Measurements from ENCODE around the gene EXOC3.
"Not testable (repeated sequence)": the region's sequence is repeated elsewhere in the genome, so short reads cannot be mapped to it uniquely, and the experiment has no call there.

Gene EXOC3

DNA sequence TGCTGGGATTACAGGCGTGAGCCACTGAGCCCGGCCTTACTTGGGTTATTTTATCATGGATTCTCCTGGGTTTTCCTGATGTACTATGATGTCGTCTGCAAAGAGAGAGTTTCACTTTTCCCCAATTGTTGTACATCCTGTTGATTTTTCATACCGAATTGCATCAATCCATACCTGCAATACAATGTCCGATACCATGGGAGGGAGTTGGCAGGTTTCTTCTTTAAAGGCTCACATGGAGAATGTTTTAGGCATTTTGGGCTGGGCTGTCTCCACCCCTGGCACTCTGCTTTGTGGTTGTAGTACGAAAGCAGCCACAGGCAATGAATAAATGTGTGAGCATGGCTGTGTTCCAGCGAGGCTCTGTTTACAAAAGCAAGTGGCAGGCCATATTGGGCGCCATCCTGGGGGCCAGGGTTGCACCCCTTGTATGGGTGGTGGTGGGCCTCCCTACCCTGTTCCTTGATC is 35.1 kb upstream of the EXOC3 start:
- no peak for DNase-seq

DNA sequence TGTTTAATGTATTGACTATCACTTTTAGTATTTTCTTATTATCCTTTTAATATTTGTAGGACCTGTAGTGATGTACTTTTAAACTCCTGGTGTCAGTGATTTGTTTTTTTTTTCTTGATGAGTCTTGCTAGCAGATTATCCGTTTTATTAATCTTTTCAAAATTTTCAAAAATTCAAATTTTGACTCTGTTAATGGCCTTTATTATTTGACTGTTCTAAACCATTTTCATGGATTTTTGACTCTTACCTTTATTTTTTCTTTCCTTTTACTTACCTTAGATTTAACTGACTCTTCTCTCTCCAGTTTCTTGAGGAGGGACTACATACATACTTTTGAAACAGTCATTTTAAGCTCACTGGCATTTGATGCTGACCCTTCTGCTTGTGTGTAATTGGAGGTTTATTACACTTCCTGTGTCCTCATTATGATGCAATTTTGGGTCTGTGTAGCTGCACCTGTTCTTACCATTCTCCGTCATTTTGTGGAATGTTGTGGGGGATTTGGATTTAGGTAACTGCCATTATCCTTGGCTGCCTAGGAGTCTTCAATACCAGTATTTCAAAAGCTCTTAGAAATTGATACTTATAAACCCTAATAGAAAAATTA is 32.0 kb upstream of the EXOC3 start:
- DNase-seq = no peak

DNA sequence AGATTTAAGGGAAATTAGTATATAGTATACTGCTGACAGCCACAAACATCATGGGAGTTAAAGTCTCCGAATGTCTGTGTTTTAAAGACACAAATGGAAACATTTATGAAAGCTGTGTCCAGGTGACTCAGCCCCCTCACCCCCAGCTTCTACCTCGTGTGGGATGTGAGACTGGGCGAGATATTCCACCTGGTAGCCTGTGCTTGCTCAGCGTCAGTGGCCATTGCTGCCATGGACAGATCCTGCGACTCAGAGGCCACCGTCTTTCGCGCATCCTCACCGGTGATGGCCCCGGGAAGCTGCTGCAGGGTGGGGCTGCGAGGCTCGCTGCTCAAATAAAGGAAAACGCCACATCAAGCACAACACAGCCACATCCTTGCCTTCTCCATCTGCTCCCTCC is 31.2 kb upstream of the EXOC3 start:
- DNase-seq = no peak

DNA sequence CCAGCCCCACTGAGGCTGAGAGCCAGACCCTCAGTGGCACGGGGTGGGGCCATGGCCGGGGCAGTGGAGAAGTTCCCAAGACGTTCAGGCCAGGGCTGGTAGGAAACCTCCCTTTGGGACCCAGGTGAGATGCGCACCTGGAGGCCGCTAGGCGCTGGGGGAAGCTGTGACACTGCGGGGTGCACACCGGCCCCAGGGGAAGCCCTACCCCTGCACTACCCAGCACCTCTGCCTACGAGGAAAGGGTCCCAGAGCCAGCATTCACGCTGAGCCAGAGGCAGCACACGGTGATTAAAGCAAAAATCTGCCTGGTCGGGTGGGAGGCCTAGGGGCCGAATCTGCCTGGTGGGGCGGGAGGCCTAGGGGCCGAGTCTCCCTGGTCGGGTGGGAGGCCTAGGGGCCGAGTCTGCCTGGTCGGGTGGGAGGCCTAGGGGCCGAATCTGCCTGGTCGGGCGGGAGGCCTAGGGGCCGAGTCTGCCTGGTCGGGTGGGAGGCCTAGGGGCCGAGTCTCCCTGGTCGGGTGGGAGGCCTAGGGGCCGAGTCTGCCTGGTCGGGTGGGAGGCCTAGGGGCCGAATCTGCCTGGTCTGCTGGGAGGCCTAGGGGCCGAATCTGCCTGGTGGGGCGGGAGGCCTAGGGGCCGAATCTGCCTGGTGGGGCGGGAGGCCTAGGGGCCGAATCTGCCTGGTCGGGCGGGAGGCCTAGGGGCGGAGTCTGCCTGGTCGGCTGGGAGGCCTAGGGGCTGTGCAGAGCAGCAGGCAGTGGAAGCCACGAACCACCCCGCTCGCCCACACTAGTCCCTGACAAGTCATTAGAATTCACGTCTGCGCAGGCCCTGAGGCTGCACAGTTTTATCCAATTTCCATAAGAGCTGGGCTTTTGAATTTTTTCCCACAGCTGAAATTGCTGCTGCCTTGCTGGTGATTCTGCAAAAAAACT is 27.7 kb upstream of the EXOC3 start:
- DNase-seq = not testable (repeated sequence)

DNA sequence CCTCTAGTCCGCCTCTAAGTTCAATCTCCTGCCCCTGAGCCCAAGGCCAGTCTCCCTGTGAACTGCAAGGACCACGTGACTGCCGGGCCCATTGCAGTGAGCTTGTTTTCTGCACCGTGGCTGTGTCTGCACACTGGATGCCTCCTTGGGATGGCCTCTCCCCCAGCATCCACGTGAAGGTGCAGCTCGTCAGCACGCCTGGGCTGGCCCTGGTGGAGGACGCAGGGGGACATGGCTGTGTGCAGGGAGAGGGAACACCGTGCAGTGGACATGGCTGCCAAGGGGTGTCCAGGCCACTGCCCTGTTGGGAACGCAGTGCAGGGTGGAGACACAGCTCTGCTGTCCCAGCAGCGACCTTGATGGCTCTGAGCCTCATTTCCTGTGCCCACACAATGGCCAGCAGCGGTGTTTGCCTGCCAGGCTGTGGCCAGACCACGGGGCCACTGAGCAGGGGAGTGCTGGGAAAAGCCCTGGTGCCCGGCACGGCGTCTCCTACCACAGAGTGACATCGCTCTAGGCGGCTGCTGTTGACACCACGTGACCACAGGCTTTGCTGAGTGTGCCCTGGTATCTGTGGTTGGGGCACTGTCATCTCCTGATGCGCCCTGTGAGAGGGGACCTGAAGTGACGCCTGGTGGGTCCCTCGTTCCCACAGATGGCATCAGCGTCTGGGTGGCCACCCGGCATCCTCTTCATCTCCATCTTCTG is 26.9 kb upstream of the EXOC3 start:
- no peak for DNase-seq

DNA sequence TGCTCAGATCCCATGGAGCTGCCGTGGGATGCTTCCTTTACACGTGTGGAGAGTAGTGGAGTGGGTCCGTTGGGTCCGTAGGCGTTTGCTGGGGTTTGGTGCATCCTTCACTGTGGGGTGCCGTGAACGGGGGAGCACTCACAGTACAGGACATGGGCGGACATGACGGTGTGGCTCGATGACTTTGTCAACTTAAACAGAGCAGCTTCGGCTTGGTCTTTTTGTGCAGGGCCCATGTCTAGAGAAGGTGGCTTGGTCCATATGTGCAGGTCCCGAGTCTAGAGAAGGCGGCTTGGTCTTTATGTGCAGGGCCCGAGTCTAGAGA is 26.4 kb upstream of the EXOC3 start:
- no peak for DNase-seq

DNA sequence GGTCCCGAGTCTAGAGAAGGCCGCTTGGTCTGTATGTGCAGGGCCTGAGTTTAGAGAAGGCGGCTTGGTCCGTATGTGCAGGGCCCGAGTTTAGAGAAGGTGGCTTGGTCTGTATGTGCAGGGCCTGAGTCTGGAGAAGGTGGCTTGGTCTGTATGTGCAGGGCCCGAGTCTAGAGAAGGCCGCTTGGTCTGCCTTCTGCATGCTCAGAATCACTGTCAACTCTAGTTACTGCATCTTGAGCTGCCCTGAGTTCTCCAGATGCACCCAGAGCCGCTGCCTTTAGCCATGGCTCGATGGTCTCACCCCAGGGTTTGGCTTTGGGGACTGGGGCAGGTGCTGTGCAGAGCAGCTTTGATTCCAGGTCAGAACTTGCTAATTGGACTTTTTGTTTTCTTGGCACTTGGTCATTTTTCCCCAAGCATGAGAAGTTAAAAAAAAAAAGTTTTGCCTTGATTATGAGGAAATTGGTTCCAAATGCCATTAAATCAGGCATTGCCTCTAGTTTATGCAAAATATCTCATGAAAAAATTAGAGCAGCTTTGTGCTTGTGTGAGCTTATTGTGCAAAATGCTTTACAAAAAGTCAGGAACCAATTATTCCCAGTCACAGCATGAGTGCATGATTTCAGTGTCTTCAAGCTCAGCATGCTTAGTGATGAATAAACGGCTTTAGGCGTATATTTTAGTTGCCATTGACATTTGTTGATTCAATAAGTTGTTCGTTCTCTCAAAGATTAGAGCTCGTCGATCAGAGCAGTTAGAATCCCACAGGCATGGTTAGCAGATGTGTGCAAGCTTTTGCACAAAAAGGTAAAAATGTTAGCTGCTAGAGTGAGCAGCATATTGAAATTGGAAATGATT is 25.4 kb upstream of the EXOC3 start:
- DNase-seq = no peak

DNA sequence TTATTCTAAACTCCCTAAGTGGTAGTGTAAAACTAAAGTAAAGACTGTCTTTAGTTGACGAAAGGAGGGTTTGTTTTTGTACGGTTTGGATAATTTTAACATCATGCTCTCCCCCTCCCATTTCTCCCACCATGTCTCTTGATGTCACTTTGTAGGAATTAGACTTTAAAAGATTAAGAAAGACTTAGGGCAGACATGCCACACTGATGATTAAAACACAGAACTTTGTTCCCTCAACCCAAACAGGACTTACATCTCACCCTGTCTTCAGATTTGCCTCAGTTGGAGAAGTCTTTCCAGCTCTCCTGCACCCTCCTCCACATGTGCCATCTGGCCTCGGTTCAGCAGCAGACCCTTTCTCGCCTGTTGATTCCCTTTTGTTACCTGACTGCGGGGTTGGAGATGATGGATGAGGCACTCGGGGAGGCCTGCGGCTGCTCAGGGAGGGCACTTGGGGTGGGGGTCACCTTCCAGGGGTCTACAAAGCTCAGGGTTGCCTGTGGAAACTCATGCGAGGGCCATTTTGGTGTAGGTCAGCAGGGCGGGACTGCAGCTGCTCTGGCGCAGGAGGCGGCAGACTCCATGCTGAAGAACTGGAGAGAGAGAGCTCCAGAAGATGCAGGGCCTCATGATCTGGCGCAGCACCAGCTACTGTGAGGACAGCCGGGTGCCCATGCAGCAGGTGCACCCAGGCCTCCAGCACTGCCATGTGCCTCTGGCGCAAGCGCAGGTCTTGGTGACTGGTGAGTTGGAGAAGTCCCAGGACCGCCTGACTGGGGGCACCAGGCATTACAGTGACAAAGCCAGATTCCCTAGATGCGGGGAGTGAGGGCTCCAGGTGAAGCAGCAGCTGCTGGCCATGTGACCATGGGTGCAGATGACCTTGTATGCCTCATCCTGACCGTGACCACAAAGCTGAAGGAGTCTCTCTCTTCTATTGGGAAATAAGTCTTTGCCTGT is 24.5 kb upstream of the EXOC3 start:
- DNase-seq = no peak

DNA sequence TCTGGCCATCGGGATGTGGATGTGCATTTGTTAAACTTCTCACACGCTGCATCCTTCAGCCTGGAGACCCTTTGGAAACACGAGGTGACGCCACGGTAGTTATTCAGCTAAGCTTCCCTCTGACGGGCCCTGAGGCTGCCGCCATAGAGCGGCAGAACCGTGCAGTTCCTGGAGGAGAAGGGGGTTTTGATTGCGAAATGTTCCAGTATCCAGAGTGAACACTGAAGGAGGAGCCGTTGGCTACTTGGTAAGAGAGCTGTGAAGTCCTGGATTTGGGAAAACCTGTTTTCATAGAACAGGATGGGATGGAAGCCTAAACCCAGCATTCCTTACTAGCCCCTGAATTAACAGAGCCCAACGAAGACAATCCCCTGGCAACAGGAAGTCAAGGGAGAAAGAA is 23.0 kb upstream of the EXOC3 start:
- DNase-seq = no peak

DNA sequence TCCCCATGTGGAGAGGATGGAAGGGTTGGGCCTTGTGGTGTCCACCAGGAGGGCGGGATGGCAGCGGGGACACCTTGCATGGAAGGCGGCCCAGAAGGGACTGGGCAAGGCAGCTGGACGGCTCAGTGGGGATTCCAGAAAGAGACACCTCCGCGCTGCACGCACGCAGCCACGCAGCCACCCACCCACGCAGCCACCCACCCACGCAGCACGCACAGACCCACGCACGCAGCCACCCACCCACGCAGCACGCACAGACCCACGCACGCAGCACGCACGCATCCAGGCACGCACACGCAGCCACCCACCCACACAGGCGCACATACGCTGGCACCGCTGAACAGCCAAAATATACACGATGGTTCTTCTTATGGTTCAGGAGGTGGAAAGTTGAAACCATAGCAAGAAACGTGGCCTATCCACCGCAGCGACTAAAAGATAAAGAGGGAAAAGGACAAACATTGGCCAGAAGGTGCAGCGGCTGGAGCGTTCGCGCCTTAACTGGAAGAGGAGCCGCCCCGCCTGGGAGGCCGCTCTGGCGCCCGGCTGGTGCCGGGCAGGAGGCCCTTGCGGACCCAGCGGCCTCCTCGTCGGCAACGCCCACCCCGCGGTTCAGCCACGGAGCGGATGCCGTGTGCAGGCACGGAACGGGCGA is 22.2 kb upstream of the EXOC3 start:
- no peak for DNase-seq

DNA sequence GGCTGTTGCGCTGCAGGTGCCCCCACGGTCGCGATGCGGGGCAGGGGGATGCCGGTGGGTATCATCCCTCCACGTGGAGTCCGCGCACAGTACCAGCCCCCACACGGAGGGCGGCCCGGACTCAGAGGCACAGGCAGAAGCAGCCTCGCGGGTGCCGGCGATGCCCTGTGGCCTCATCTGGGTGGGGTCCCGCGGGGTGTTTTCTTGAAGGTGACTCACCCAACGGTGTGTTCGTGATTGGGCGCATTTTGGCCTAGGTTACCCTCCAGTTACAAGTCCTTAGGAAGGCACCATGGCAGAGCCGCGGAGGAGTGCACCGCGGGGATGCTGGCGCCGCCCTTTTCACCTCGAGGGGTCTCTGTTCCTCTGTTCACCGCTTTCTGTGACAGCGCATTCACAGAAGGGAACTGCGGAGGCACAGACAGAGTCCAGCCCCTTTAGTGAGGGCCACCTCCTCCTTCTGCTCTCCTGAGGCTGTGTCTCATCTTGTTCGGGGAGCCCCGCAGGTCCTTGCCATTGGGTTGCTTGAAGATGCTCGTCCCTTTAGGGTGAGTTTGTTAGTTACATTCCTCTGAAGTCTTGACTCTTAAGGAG is 21.6 kb upstream of the EXOC3 start:
- no peak for DNase-seq

DNA sequence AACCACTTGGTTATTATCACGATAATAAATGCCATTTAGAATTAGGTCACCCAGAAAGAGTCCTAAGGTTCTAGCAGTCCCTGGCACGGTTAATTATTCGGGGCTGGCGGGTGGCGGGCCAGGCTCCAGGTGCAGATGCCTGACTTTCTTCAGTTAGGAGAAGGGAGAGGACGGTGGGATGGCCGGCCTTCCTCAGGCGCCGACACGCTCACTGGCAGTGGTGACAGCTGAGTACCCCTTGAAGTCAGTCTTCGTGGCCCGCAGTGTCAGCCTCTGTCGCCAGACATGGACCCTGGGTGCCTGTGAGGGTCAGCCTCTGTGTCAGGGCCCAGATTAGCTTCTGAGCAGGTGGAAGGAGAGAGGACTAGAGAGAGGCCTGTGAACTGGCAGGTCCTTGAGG is 21.1 kb upstream of the EXOC3 start:
- DNase-seq = no peak

DNA sequence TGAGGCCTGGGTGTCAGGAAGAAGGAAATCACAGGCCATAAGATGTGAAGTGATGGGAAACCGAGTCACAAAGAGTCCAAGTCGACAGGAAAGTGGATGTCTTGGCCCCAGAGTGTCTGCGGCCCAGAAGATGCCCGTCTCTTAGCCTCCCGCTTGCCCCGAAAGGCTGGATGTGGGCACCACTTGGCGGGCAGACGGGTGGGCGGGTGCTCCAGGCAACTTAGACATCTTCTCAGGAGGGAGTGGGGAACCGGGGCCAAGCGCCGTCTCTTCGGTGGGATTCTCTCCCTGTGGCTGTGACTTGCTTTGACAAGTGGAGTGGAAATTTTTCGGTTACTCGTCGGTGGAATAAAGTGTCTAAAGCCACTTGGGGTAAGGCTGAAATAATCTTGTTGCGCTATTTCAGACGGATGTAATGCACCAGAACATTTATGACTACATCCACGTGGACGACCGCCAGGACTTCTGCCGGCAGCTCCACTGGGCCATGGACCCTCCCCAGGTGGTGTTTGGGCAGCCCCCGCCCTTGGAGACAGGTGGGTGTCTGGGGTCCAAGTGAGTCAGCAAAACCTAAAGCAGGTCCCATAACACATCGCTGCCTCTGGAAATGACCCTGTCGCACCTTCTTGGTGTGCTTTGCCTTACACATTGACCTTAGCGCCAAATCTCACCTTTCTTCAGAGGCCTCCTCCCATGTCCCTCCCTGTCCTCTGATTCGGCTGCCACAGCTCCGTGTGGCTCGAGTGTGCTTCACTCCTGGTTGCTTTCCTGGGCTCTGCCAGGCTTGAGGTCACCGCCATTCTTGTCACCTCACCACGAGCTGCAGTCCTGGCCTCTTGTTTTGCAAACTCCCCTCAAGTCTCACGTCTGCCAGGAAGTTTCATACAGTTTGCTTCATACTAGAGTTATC is 20.4 kb upstream of the EXOC3 start:
- DNase-seq = no peak

DNA sequence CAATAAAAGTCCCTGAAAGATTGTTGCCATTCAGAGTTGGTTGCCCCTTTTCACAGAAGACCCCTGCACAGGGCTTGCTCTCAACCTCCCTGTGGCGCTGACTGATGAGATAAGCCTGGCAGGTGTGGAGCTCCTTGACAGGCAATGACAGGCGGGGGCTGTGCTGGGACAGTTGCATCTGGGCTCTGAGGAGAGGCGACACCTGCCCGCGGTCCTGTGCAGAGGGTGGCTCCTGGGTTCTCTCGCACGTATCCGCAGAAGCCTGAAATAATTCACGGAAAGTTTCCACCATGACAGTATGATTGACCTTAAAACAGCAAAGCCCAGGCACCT is 19.8 kb upstream of the EXOC3 start:
- DNase-seq = no peak

DNA sequence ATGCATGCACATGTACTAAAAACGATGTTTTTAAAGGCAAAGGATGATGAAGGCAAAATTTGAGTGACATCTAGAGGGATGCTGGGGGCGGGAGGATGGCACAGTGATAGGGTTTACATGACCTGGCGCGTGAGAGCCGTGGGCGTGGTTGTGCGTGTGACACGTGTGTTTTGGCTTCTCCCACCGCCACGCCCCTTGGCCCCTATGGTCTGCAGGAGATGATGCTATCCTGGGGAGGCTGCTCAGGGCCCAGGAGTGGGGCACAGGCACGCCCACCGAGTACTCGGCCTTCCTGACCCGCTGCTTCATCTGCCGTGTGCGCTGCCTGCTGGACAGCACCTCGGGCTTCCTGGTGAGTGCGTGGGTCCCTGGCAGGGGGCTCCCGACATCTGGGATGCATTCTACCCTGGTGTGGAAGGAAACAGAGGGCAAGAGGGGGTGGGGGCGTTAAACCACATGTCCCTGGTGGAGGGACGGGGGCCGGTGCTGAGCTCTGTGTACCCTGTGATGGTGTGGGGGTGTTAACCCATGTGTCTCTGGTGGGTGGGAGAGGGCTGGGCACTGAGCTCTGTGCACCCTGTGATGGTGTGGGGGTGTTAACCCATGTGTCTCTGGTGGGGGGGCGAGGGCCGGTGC is 19.2 kb upstream of the EXOC3 start:
- no peak for DNase-seq

DNA sequence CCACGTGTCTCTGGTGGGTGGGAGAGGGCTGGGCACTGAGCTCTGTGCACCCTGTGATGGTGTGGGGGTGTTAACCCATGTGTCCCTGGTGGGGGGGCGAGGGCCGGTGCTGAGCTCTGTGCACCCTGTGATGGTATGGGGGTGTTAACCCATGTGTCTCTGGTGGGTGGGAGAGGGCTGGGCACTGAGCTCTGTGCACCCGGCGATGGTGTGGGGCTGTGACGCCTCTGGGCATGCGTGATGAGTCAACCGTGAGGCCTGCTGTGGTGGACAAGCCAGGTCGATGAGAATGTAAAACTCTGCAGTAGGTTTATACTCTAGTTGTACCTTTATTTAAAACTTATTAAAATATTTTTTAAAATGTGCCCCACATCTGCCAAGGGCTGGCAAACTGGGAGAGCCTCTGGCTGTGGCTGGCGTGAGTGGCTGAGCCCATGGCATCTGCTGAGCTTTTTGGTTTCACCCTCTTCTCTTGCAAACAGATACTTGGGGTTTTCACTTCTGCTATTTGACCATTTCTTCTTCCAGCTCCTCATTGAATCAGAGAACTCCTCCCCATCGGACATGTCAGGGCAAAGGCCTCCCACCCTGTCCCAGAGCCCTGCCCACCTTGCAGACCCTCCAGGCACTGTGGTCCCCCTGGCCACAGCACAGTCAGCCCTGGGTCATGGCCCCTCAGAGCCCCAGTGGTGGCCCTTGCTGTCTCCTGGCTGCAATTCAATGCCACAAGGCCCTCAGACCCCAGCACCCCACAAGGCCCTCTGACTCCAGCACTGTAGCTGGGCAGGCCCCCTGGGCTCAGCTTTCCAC is 18.5 kb upstream of the EXOC3 start:
- peak; percentile 62 to 67 (median 66) for DNase-seq

DNA sequence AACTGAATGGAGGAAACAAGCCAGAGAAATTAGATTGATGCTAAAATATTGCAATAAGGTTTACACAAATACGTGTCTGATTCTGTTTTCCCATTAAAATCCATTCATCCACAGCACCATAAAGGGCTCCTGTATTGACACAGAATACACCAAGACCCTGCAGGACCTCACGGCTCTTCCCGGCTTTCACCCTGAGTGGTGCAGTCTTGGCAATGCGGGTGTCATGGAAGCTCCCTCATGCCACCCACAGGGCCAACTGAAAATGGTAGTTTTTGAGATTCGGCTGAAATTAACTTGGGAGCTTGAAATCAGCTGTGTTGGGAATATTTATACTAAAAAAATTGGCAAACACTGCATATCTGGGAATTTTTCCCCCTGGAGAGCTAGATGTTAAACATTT is 17.3 kb upstream of the EXOC3 start:
- DNase-seq = peak; percentile 34 to 57 (median 53)

DNA sequence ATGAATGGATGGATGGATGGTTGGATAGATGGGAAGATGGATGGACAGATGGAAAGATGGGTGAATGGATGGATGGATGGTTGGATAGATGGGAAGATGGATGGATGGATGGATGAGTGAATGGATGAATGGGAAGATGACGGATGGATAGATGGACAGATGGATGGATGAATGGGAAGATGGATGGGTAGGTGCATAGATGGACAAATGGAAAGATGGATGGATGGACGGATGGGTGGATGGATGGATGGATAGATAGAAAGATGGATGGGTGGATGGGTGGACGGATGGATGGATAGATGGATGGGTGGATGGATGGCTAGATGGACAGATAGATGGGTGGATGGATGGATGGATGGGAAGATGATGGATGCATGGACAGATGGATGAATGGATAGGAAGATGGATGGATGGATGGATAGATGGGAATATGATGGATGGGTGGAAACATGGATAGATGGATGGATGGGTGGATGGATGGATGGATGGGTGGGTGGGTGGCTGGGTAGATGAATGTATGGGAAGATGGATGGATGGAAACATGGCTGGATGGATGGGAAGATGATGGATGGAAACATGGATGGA is 16.5 kb upstream of the EXOC3 start:
- no peak for DNase-seq
